ENCODE measurements around the gene MEIOSIN. TPM values are rescaled to one million over a fixed set of nuclear protein-coding genes. Genes with fewer than 3 reads are reported as not detected.
"Not testable (repeated sequence)": the region's sequence is repeated elsewhere in the genome, so short reads cannot be mapped to it uniquely, and the experiment has no call there.

Gene MEIOSIN, protein sequence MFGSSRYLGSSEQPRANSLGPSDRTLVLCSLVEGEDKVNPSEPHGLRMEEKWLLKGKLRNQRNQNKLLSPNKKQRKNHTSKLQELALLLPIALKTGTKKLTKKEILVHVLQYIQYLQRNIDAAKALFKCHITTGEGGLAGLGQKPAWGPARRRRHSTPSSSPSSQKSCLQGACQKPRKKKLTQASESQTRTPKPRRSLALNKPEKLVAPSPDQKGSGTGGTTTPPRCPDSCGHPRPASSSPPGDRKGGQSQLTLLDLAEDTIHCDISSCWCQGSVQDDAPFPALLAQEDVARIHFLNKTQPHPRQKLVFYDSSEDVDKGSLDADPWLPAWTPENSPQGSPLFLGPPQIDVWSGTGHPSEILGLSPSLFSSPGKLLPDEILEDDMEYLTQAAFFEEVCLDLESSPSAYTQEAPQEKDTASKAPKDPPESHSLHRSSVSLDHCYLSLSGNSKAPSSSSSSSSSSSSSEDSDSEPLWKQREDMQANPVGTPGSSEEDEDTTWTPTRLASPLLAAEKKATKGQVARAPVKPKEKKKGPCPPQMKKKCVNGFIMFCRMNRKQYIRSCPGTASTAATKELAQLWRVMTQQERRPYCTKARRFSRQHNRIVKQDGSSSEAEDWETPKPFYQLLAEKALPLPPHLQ
- total RNA-seq (not detected), polyA plus RNA-seq (0.02 TPM)
- long read RNA-seq, donor 1 = 0 reads
- long read RNA-seq, donor 2 = 0 reads
- long read RNA-seq, donor 3 = 0 reads
- long read RNA-seq, donor 4 = 0 reads
- long read RNA-seq, donor 5 = 0 reads
- long read RNA-seq, donor 6 = 0 reads
- long read RNA-seq, donor 7 = 0 reads
- long read RNA-seq, donor 8 = 0 reads
- long read RNA-seq, donor 9 = 0 reads
- long read RNA-seq, donor 10 = 0 reads

DNA sequence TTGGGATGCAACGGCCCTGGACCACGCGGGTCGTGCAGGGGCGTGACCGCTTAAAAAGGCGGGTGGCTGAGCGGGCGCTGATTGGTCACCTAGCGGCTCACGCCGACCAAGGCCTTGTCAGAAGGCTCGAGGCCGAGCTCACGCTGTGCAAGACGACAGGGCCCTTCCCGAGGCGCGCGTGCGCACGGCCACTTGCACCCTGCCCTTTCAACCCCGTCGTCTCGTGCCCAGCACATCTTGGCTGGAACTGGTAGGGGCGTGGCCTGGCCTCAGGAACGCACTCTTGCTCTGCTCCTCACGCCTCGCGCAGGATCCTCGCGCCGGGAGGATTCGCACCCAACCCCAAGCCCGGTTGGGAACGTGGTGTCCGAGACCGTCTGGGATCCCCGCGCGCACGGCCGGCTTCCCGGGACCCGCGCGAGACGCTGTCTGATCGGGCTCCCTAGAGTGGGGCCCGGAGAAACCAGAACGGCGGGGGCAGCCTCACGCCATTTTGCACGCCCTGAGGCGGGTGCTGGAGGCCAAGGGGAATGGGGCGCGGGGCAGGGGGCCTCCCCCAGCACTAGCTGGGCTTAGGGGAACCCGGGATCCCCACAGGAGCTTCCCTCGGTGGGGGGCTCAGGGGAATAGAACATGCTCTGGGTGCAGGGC lies at the start of gene MEIOSIN:
Gene MEIOSIN (plus strand): TSS at position 280 of the 651 bp plus-strand sequence. CDS start 1,938 bp downstream, outside the sequence.
- Histone ChIP-seq H3K27ac (ENCODE audit: low read depth in 1 of 2, low read length in 1 of 2) (no peak within 1 kb of the TSS), H3K4me1 (ENCODE audit: control insufficient read depth in 2 of 2, insufficient read depth in 2 of 2, low read length in 2 of 2) (peaks cover 8 to 14% of the 10 kb centered on the region in 2 donors), H3K36me3 (ENCODE audit: control insufficient read depth in 2 of 2, insufficient read depth in 2 of 2, low read length in 1 of 2) (no peaks in the 10 kb centered on the region), H3K27me3 (ENCODE audit: control insufficient read depth in 2 of 2, insufficient read depth in 1 of 2, low read length in 1 of 2) (no peaks in the 10 kb centered on the region), H3K4me3 (ENCODE audit: low read length in 2 of 2) (no peak within 1 kb of the TSS), H3K9me3 (ENCODE audit: control insufficient read depth in 2 of 2, insufficient read depth in 1 of 2, low read length in 1 of 2) (no peaks in the 10 kb centered on the region)
- WGBS = 97% methylated on average over 59 of the region's 59 CpGs
- DNase-seq (ENCODE audit: low read depth in 6 of 9, low spot score in 9 of 9) = no peak

- not testable (repeated sequence) for H3K4me3 ChIP-seq (ENCODE audit: low read length in 2 of 2); H3K27ac ChIP-seq (ENCODE audit: low read depth in 1 of 2, low read length in 1 of 2); H3K9me3 ChIP-seq (ENCODE audit: control insufficient read depth in 2 of 2, insufficient read depth in 1 of 2, low read length in 1 of 2); H3K4me1 ChIP-seq (ENCODE audit: control insufficient read depth in 2 of 2, insufficient read depth in 2 of 2, low read length in 2 of 2); DNase-seq (ENCODE audit: low read depth in 6 of 9, low spot score in 9 of 9)
- H3K36me3 ChIP-seq (ENCODE audit: control insufficient read depth in 2 of 2, insufficient read depth in 2 of 2, low read length in 1 of 2) = peaks cover 45% of the 10 kb centered on the region in 2 donors
- H3K27me3 ChIP-seq (ENCODE audit: control insufficient read depth in 2 of 2, insufficient read depth in 1 of 2, low read length in 1 of 2) = peaks cover 0 to 14% of the 10 kb centered on the region in 2 donors
- 89% methylated on average over 11 of the region's 11 CpGs for WGBS
Observed at GRCh38 chr19:45685045-45685444, 48.2 kb upstream of the MEIOSIN start.

DNA sequence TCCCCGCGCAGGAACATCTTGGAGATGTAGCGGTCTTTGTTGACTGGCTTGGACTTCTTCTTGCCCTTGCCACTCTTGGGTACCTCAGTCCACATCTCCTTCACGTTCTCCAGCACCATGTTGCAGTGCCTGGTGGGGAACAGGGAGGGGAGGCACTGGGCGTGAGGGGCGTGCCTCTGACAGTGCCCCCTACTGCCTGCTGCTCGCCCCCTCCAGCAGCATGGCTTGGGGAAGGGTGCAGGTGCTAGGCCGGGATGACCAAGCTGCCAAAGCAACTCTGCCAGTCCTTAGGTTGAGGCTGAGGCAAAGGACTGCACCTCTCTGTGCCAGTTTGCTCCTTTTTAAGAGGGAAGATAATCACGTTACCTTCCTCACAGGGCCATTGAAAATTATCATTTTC lies 45.6 kb upstream of the MEIOSIN start:
- WGBS = 97% methylated on average over 9 of the region's 9 CpGs
- no peak overlapping the region for H3K27ac ChIP-seq (ENCODE audit: low read depth in 1 of 2, low read length in 1 of 2)
- no peaks in the 10 kb centered on the region for H3K9me3 ChIP-seq (ENCODE audit: control insufficient read depth in 2 of 2, insufficient read depth in 1 of 2, low read length in 1 of 2)
- H3K27me3 ChIP-seq (ENCODE audit: control insufficient read depth in 2 of 2, insufficient read depth in 1 of 2, low read length in 1 of 2) = no peaks in the 10 kb centered on the region
- no peak overlapping the region for H3K4me3 ChIP-seq (ENCODE audit: low read length in 2 of 2)
- H3K4me1 ChIP-seq (ENCODE audit: control insufficient read depth in 2 of 2, insufficient read depth in 2 of 2, low read length in 2 of 2) = peaks cover 6 to 9% of the 10 kb centered on the region in 2 donors
- DNase-seq (ENCODE audit: low read depth in 6 of 9, low spot score in 9 of 9) = no peak
- peaks cover 45% of the 10 kb centered on the region in 2 donors for H3K36me3 ChIP-seq (ENCODE audit: control insufficient read depth in 2 of 2, insufficient read depth in 2 of 2, low read length in 1 of 2)

DNA sequence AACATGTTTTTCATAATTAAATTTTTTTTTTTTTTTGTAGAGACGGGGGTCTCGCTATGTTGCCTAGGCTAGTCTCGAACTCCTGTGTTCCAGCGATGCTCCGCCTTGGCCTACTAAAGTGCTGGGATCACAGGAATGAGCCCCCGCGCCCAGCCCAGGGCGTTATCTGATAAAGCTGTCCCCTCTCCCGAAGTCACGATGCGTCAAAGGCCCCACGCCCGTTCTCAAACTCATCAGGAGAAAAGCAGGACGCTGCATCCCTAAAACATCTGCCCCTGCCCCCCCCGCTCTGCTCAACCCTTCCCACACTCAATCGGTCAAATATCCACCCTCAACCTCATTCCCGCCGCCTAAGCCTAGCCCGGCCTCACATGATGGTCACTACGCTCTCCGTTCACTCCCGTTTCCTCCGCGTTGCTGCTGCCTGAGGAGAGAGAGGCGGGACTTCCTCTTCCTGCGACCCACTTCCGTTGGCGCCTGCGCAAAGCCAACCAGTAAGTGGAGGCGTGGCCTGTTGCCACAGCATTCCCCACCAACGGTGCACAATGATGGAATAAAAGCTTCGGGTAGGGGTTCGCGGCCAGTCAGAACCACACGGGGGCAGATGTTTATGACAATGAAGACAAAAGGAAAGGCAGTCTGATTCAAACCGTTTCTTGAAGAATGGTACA lies 41.6 kb upstream of the MEIOSIN start, which contains the start of gene SNRPD2:
Gene SNRPD2 (minus strand): TSS at position 438 of the 671 bp plus-strand sequence. CDS start 65 bp downstream, at position 373.
- H3K36me3 ChIP-seq (ENCODE audit: control insufficient read depth in 2 of 2, insufficient read depth in 2 of 2, low read length in 1 of 2) = peaks cover 28 to 30% of the 10 kb centered on the region in 2 donors
- WGBS = under 1% methylated on average over 36 of the region's 36 CpGs
- DNase-seq (ENCODE audit: low read depth in 6 of 9, low spot score in 9 of 9) = peak in 8 of 9 donors; percentile 88 to 96 (median 92)
- H3K4me3 ChIP-seq (ENCODE audit: low read length in 2 of 2) = peak within 1 kb of the TSS; percentile 69 to 94
- H3K4me1 ChIP-seq (ENCODE audit: control insufficient read depth in 2 of 2, insufficient read depth in 2 of 2, low read length in 2 of 2) = peaks cover 10 to 14% of the 10 kb centered on the region in 2 donors
- H3K27ac ChIP-seq (ENCODE audit: low read depth in 1 of 2, low read length in 1 of 2) = peak within 1 kb of the TSS; percentile 77 to 95
- H3K9me3 ChIP-seq (ENCODE audit: control insufficient read depth in 2 of 2, insufficient read depth in 1 of 2, low read length in 1 of 2) = no peaks in the 10 kb centered on the region
- H3K27me3 ChIP-seq (ENCODE audit: control insufficient read depth in 2 of 2, insufficient read depth in 1 of 2, low read length in 1 of 2) = no peaks in the 10 kb centered on the region

DNA sequence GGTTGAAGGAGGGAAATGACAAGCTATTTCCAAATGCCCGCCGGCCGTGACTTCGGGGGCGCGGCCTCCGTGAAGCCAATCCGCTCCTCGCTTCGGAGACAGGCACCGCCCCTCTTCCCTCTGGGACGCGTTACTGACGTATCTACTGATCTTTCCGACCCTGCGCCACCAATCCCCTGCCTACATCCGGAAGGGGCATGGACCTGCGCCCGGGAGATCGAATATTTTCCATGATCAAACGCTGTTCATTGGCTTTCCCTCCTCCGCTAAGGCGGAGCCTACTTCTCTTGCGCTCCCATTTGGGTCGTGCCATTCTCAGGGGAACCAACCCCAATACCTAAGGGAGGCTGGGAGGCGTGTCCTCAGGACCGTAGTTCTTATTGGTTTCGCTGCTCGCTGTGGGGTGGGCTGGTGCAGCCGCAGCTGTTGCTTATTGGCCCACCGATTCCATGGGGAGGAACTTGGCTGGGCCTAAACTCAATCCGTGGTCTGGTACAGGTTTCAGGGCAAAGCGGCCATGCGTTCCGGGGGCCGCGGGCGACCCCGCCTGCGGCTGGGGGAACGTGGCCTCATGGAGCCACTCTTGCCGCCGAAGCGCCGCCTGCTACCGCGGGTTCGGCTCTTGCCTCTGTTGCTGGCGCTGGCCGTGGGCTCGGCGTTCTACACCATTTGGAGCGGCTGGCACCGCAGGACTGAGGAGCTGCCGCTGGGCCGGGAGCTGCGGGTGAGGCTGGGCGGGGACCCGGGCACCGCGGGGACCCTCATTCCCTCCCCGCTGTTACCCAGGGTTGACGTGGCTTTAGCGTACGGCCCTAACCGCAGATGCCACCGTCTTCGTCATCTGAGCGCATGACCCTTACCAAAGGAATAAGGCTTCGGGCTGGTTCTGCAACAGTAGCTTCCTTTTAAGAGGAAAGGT lies 40.8 kb upstream of the MEIOSIN start, which contains the start of gene QPCTL:
Gene QPCTL (plus strand): TSS at position 480 of the 919 bp plus-strand sequence. CDS start 38 bp downstream, at position 518.
- under 1% methylated on average over 70 of the region's 70 CpGs for WGBS
- H3K27me3 ChIP-seq (ENCODE audit: control insufficient read depth in 2 of 2, insufficient read depth in 1 of 2, low read length in 1 of 2) = no peaks in the 10 kb centered on the region
- no peaks in the 10 kb centered on the region for H3K9me3 ChIP-seq (ENCODE audit: control insufficient read depth in 2 of 2, insufficient read depth in 1 of 2, low read length in 1 of 2)
- peak within 1 kb of the TSS; percentile 69 to 94 for H3K4me3 ChIP-seq (ENCODE audit: low read length in 2 of 2)
- peak within 1 kb of the TSS; percentile 77 to 95 for H3K27ac ChIP-seq (ENCODE audit: low read depth in 1 of 2, low read length in 1 of 2)
- peak; percentile 94 to 99 (median 97) for DNase-seq (ENCODE audit: low read depth in 6 of 9, low spot score in 9 of 9)
- H3K36me3 ChIP-seq (ENCODE audit: control insufficient read depth in 2 of 2, insufficient read depth in 2 of 2, low read length in 1 of 2) = peaks cover 21 to 24% of the 10 kb centered on the region in 2 donors
- H3K4me1 ChIP-seq (ENCODE audit: control insufficient read depth in 2 of 2, insufficient read depth in 2 of 2, low read length in 2 of 2) = peaks cover 10 to 14% of the 10 kb centered on the region in 2 donors

GRCh38 chr19:45693106-45693788 lies 40.0 kb upstream of the MEIOSIN start:
- peak overlapping the region; percentile 6 to 95 for H3K27ac ChIP-seq (ENCODE audit: low read depth in 1 of 2, low read length in 1 of 2)
- DNase-seq (ENCODE audit: low read depth in 6 of 9, low spot score in 9 of 9) = peak in 6 of 9 donors; percentile 37 to 77 (median 62)
- H3K9me3 ChIP-seq (ENCODE audit: control insufficient read depth in 2 of 2, insufficient read depth in 1 of 2, low read length in 1 of 2) = no peaks in the 10 kb centered on the region
- H3K36me3 ChIP-seq (ENCODE audit: control insufficient read depth in 2 of 2, insufficient read depth in 2 of 2, low read length in 1 of 2) = peaks cover 16 to 17% of the 10 kb centered on the region in 2 donors
- no peaks in the 10 kb centered on the region for H3K27me3 ChIP-seq (ENCODE audit: control insufficient read depth in 2 of 2, insufficient read depth in 1 of 2, low read length in 1 of 2)
- H3K4me1 ChIP-seq (ENCODE audit: control insufficient read depth in 2 of 2, insufficient read depth in 2 of 2, low read length in 2 of 2) = peaks cover 10 to 14% of the 10 kb centered on the region in 2 donors
- WGBS = 2% methylated on average over 22 of the region's 22 CpGs
- peak overlapping the region; percentile 69 to 94 for H3K4me3 ChIP-seq (ENCODE audit: low read length in 2 of 2)

- H3K27me3 ChIP-seq (ENCODE audit: control insufficient read depth in 2 of 2, insufficient read depth in 1 of 2, low read length in 1 of 2) = no peaks in the 10 kb centered on the region
- DNase-seq (ENCODE audit: low read depth in 6 of 9, low spot score in 9 of 9) = no peak
- H3K4me1 ChIP-seq (ENCODE audit: control insufficient read depth in 2 of 2, insufficient read depth in 2 of 2, low read length in 2 of 2) = no peaks in the 10 kb centered on the region
- H3K4me3 ChIP-seq (ENCODE audit: low read length in 2 of 2) = no peak overlapping the region
- no peak overlapping the region for H3K27ac ChIP-seq (ENCODE audit: low read depth in 1 of 2, low read length in 1 of 2)
- H3K36me3 ChIP-seq (ENCODE audit: control insufficient read depth in 2 of 2, insufficient read depth in 2 of 2, low read length in 1 of 2) = peaks cover 16 to 26% of the 10 kb centered on the region in 2 donors
- WGBS = 49% methylated on average over 7 of the region's 7 CpGs
- H3K9me3 ChIP-seq (ENCODE audit: control insufficient read depth in 2 of 2, insufficient read depth in 1 of 2, low read length in 1 of 2) = no peaks in the 10 kb centered on the region
Observed at GRCh38 chr19:45701676-45702075, 31.6 kb upstream of the MEIOSIN start.
